CD4-positive, alpha-beta T cell (primary cell): Measurements from ENCODE around the gene CALHM5. TPM values are rescaled to one million over a fixed set of nuclear protein-coding genes. Genes with fewer than 3 reads are reported as not detected.

ENCODE experiments used
- ATAC-seq: fragments of 200-7000 bp; cut with Tn5 transposase; one replicate; pipeline ENCODE4 v1.10.0; 2022; ENCODE audit warnings: mild to moderate bottlenecking; ENCODE audit not compliant: poor library complexity
- CTCF ChIA-PET: fragments of 350-600 bp; sonication (Branson Sonifier 250); formaldehyde crosslinking; loops from one replicate; lab custom pipeline; 2021; ENCODE audit warnings: antibody characterized with exemption, inconsistent platforms; lab: Charles Lee
- POLR2A ChIA-PET: fragments of 350-600 bp; sonication (Branson Sonifier 250); formaldehyde crosslinking; loops from one replicate; lab custom pipeline; 2021; ENCODE audit warnings: antibody characterized with exemption, inconsistent platforms; lab: Charles Lee
- DNase-seq, 14 experiments: peaks; one replicate each; pipeline ENCODE4 v3.0.0-alpha.2; 2013 to 2020; ENCODE audit warnings: mixed read lengths in 2 of 14
- H3K27ac ChIP-seq, 2 donors: one replicate each; pipeline versions ENCODE4 v1.5.1 to v1.7.0; 2013; ENCODE audit warnings: low read length in 2 of 2, low read depth in 1 of 2, mild to moderate bottlenecking in 1 of 2
- H3K27me3 ChIP-seq, 2 experiments: 1 replicate in 1 of 2; 2 replicates in 1 of 2; pipeline versions ENCODE4 v1.6.1 to v1.7.0; 2013; ENCODE audit warnings: low read length in 2 of 2, control low read depth in 1 of 2, mild to moderate bottlenecking in 1 of 2, moderate library complexity in 1 of 2; ENCODE audit not compliant: insufficient read depth in 2 of 2, control insufficient read depth in 1 of 2
- H3K36me3 ChIP-seq: one replicate; pipeline ENCODE4 v1.6.1; 2013; ENCODE audit warnings: low read length, control low read depth; ENCODE audit not compliant: insufficient read depth
- H3K4me1 ChIP-seq: one replicate; pipeline ENCODE4 v1.6.1; 2013; ENCODE audit warnings: low read length, control low read depth; ENCODE audit not compliant: insufficient read depth
- H3K4me3 ChIP-seq: one replicate; pipeline ENCODE4 v1.5.1; 2013; ENCODE audit warnings: mild to moderate bottlenecking, low read length, moderate library complexity
- H3K9me3 ChIP-seq, 2 experiments: 1 replicate in 1 of 2; 2 replicates in 1 of 2; pipeline versions ENCODE4 v1.6.1 to v1.7.0; 2013; ENCODE audit warnings: low read length in 2 of 2, mild to moderate bottlenecking in 2 of 2, control low read depth in 1 of 2, moderate library complexity in 1 of 2; ENCODE audit not compliant: control insufficient read depth in 1 of 2, insufficient read depth in 1 of 2
- H3K27ac Mint-ChIP-seq: one replicate; pipeline ENCODE4 v1.8.0; 2020; ENCODE audit warnings: mixed read lengths
- H3K27me3 Mint-ChIP-seq: one replicate; pipeline ENCODE4 v1.8.0; 2021; ENCODE audit warnings: mixed read lengths
- H3K36me3 Mint-ChIP-seq: one replicate; pipeline ENCODE4 v1.8.0; 2021; ENCODE audit warnings: low read depth, mixed read lengths
- H3K4me1 Mint-ChIP-seq: one replicate; pipeline ENCODE4 v1.8.0; 2021; ENCODE audit warnings: low read depth, mixed read lengths
- H3K4me3 Mint-ChIP-seq: one replicate; pipeline ENCODE4 v1.8.0; 2020; ENCODE audit warnings: mild to moderate bottlenecking, mixed read lengths
- H3K9me3 Mint-ChIP-seq: one replicate; pipeline ENCODE4 v1.8.0; 2020; ENCODE audit warnings: mixed read lengths
- CTCF ChIP-seq: fragments of 200-600 bp; IDR thresholded peaks from one replicate; pipeline ENCODE4 v1.8.0; 2022; ENCODE audit warnings: antibody characterized with exemption, mild to moderate bottlenecking
- intact Hi-C, 2 experiments: fragments of 100-400 bp; cut with DNase I in 1 of 2; cut with micrococcal nuclease in 1 of 2; formaldehyde crosslinking; loops; one replicate each; pipeline versions ENCODE4 v1.15.1 to v1.9.0; 2023 to 2025; cut with DNase I, micrococcal nuclease
- total RNA-seq, 174 experiments: library from RNA in 2 of 174; stranded (reverse) in 2 of 174; gene quantifications; one replicate each; pipeline ENCODE4 v1.2.3 and lab custom pipeline; 2021 to 2026

The CALHM5 gene
- total RNA-seq, 2 experiments from 2014 or later, result not detected

- intact Hi-C loops, result no loop called here
- ATAC-seq (no peak), DNase-seq (no peak)
- H3K9me3 Mint-ChIP-seq, result no peaks in the 10 kb centered on the region
- POLR2A ChIA-PET, result no interaction called here
- no peaks in the 10 kb centered on the region for H3K36me3 Mint-ChIP-seq
- no peak within 1 kb of the TSS for H3K27ac ChIP-seq
- H3K4me1 Mint-ChIP-seq, result no peaks in the 10 kb centered on the region
- TF ChIP-seq CTCF, result no peak
- H3K27me3 ChIP-seq, result peaks cover 0 to 10% of the 10 kb centered on the region in 2 experiments
- H3K4me3 ChIP-seq, result no peak within 1 kb of the TSS
- no peak within 1 kb of the TSS for H3K4me3 Mint-ChIP-seq
- H3K27me3 Mint-ChIP-seq, result peaks cover 42% of the 10 kb centered on the region
- H3K27ac Mint-ChIP-seq, result no peak within 1 kb of the TSS
- H3K36me3 ChIP-seq, result no peaks in the 10 kb centered on the region
- no peaks in the 10 kb centered on the region for H3K9me3 ChIP-seq
- no peaks in the 10 kb centered on the region for H3K4me1 ChIP-seq
- CTCF ChIA-PET, result no interaction called here
These were observed 34.2 kb downstream of the CALHM5 start, which contains the start of gene TRAPPC3L for GRCh38 chr6:116545651-116546050. Gene TRAPPC3L (minus strand): TSS chr6:116545684. CDS start chr6:116545514, 170 bp downstream.

GRCh38 chr6:116547358-116547757, 35.9 kb downstream of the CALHM5 start:
- DNase-seq, result no peak
- H3K9me3 ChIP-seq, result no peaks in the 10 kb centered on the region
- no peak overlapping the region for H3K27ac ChIP-seq
- no peak for TF ChIP-seq CTCF
- peaks cover 47% of the 10 kb centered on the region for H3K27me3 Mint-ChIP-seq
- no peaks in the 10 kb centered on the region for H3K36me3 ChIP-seq
- H3K4me3 Mint-ChIP-seq, result no peak overlapping the region
- H3K9me3 Mint-ChIP-seq, result no peaks in the 10 kb centered on the region
- H3K36me3 Mint-ChIP-seq, result no peaks in the 10 kb centered on the region
- no peak overlapping the region for H3K4me3 ChIP-seq
- H3K4me1 ChIP-seq, result no peaks in the 10 kb centered on the region
- no peak overlapping the region for H3K27ac Mint-ChIP-seq
- peaks cover 0 to 5% of the 10 kb centered on the region in 2 experiments for H3K27me3 ChIP-seq
- CTCF ChIA-PET, result no interaction called here
- H3K4me1 Mint-ChIP-seq, result no peaks in the 10 kb centered on the region
- POLR2A ChIA-PET, result no interaction called here
- no peak for ATAC-seq
- intact Hi-C loops, result no loop called here

GRCh38 chr6:116550796-116551195, 39.4 kb downstream of the CALHM5 start:
- CTCF ChIA-PET, result no interaction called here
- POLR2A ChIA-PET, result no interaction called here
- Histone ChIP-seq H3K27me3 (peaks cover 3 to 11% of the 10 kb centered on the region in 2 experiments), H3K27ac (no peak overlapping the region), H3K4me3 (no peak overlapping the region), H3K9me3 (no peaks in the 10 kb centered on the region), H3K4me1 (no peaks in the 10 kb centered on the region), H3K36me3 (no peaks in the 10 kb centered on the region)
- Mint-ChIP-seq H3K27me3 (peaks cover 42% of the 10 kb centered on the region), H3K27ac (no peak overlapping the region), H3K4me3 (no peak overlapping the region), H3K36me3 (no peaks in the 10 kb centered on the region), H3K9me3 (no peaks in the 10 kb centered on the region), H3K4me1 (no peaks in the 10 kb centered on the region)
- DNase-seq (no peak), ATAC-seq (no peak)
- intact Hi-C loops, result no loop called here
- TF ChIP-seq CTCF, result no peak
